Coronary artery (tissue), 2 donors: ENCODE results near the gene GBP1.

Source experiments
- DNase-seq: peaks from one replicate; pipeline ENCODE4 v3.0.0-alpha.2; 2017; ENCODE audit warnings: low spot score
- H3K27ac ChIP-seq, 2 donors: fragments of 200-600 bp; sonication (generic); one replicate each; pipeline ENCODE4 v1.5.1; 2016 to 2019
- H3K4me3 ChIP-seq: fragments of 200-600 bp; sonication (generic); 2 replicates; pipeline ENCODE4 v1.5.1; 2016; ENCODE audit warnings: mild to moderate bottlenecking, moderate library complexity
- CTCF ChIP-seq: fragments of 200-600 bp; sonication (generic); IDR thresholded peaks from one replicate; pipeline ENCODE4 v1.5.1; 2019; ENCODE audit warnings: antibody characterized with exemption

The GBP1 gene

GRCh38 chr1:89044970-89045721 is 19.9 kb downstream of the GBP1 start:
- no peak for TF ChIP-seq CTCF
- Histone ChIP-seq H3K4me3 (no peak overlapping the region), H3K27ac (no peak overlapping the region)
- DNase-seq: no peak

- no peak for TF ChIP-seq CTCF
- no peak overlapping the region for H3K27ac ChIP-seq
- H3K4me3 ChIP-seq: no peak overlapping the region
- DNase-seq: no peak
Measured at GRCh38 chr1:89043940-89044339, 21.1 kb downstream of the GBP1 start.

- no peak for DNase-seq
- H3K27ac ChIP-seq: no peak overlapping the region
Measured at GRCh38 chr1:89042491-89042890, 22.5 kb downstream of the GBP1 start.

GRCh38 chr1:89041721-89042120 is 23.3 kb downstream of the GBP1 start:
- Histone ChIP-seq H3K27ac (no peak overlapping the region), H3K4me3 (no peak overlapping the region)
- no peak for DNase-seq
- TF ChIP-seq CTCF: no peak

More at GRCh38 chr1:89042491-89042890, 22.5 kb downstream of the GBP1 start:
- no peak overlapping the region for H3K4me3 ChIP-seq
- no peak for TF ChIP-seq CTCF

- H3K4me3 ChIP-seq: no peak overlapping the region
- no peak for DNase-seq
- TF ChIP-seq CTCF: no peak
- no peak overlapping the region for H3K27ac ChIP-seq
Measured at GRCh38 chr1:89041119-89041641, 23.8 kb downstream of the GBP1 start.

- H3K27ac ChIP-seq: no peak overlapping the region
- no peak for DNase-seq
- no peak for TF ChIP-seq CTCF
- no peak overlapping the region for H3K4me3 ChIP-seq
Measured at GRCh38 chr1:89040315-89040626, 24.7 kb downstream of the GBP1 start.

GRCh38 chr1:89037186-89037585 is 27.8 kb downstream of the GBP1 start:
- no peak for TF ChIP-seq CTCF
- Histone ChIP-seq H3K27ac (no peak overlapping the region), H3K4me3 (no peak overlapping the region)
- no peak for DNase-seq
